Adipocyte (in vitro differentiated cells): Measurements from ENCODE around the gene ATG4A.
A peak's percentile ranks its signal among the peaks of the same experiment; 100 is the strongest.

Experiments
- DNase-seq: peaks from one replicate; pipeline ENCODE4 v3.0.0-alpha.2; 2015; ENCODE audit warnings: low read depth
- H3K27me3 ChIP-seq: replicated peaks from 2 replicates; pipeline ENCODE4 v1.7.0; 2013; ENCODE audit warnings: mild to moderate bottlenecking, low read length, moderate library complexity; ENCODE audit not compliant: control insufficient read depth, insufficient read depth
- H3K36me3 ChIP-seq: 2 replicates; pipeline ENCODE4 v1.7.0; 2013; ENCODE audit warnings: low read length, mild to moderate bottlenecking, moderate library complexity; ENCODE audit not compliant: control insufficient read depth, insufficient read depth, severe bottlenecking
- H3K4me1 ChIP-seq: 2 replicates; pipeline ENCODE4 v1.7.0; 2013; ENCODE audit warnings: mild to moderate bottlenecking, low read length, moderate library complexity; ENCODE audit not compliant: control insufficient read depth, insufficient read depth
- H3K4me3 ChIP-seq: 2 replicates; pipeline ENCODE4 v1.7.0; 2013; ENCODE audit warnings: mild to moderate bottlenecking, low read length, moderate library complexity
- H3K9ac ChIP-seq: 2 replicates; pipeline ENCODE4 v1.7.0; 2013; ENCODE audit warnings: mild to moderate bottlenecking, low read length, moderate library complexity
- H3K9me3 ChIP-seq: 2 replicates; pipeline ENCODE4 v1.7.0; 2013; ENCODE audit warnings: mild to moderate bottlenecking, low read length, moderate library complexity; ENCODE audit not compliant: control insufficient read depth

The ATG4A gene

GRCh38 chrX:108156082-108156481 is 64.5 kb downstream of the ATG4A start:
- no peak for DNase-seq
- no peaks in the 10 kb centered on the region for H3K9me3 ChIP-seq
- no peaks in the 10 kb centered on the region for H3K4me1 ChIP-seq
- H3K36me3 ChIP-seq = peaks cover 22% of the 10 kb centered on the region
- H3K9ac ChIP-seq = no peak overlapping the region
- H3K27me3 ChIP-seq = peaks cover 22% of the 10 kb centered on the region
- H3K4me3 ChIP-seq = no peak overlapping the region

DNA sequence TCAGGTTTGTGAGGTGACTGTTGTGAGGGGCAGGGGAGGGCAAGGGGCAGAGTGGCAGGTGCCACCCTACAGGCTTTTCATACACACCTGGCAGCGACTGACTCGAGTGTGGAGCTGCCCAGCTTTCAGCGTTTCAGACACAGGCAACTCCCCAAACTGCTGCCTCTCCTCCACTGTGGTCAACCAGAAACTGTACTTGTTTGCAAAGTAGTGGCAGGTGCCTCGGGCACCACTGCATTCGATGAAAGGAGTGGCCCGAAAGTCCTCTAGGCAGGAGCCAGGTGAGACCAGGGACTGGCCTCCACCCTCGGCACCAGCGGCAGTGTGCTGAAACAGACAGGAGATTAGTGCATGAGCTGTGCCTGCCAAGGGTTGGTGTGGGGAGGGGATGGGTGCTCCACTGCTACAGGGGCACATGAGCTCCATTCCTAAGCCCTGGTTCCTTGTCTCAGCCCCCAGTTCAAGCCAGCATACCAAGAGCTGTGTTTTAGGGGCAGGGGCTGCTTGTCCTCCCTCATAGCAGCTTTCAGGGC is 65.4 kb downstream of the ATG4A start:
- peaks cover 25% of the 10 kb centered on the region for H3K27me3 ChIP-seq
- H3K4me3 ChIP-seq = no peak overlapping the region
- no peak for DNase-seq
- H3K4me1 ChIP-seq = no peaks in the 10 kb centered on the region
- no peaks in the 10 kb centered on the region for H3K9me3 ChIP-seq
- H3K36me3 ChIP-seq = peaks cover 22% of the 10 kb centered on the region
- H3K9ac ChIP-seq = no peak overlapping the region

- no peak for DNase-seq
- H3K4me1 ChIP-seq = no peaks in the 10 kb centered on the region
- no peak overlapping the region for H3K4me3 ChIP-seq
- peaks cover 29% of the 10 kb centered on the region for H3K27me3 ChIP-seq
- peaks cover 22% of the 10 kb centered on the region for H3K36me3 ChIP-seq
- H3K9ac ChIP-seq = no peak overlapping the region
- no peaks in the 10 kb centered on the region for H3K9me3 ChIP-seq
These were observed 66.0 kb downstream of the ATG4A start for GRCh38 chrX:108157628-108158027.

GRCh38 chrX:108159028-108159670 is 67.6 kb downstream of the ATG4A start:
- Histone ChIP-seq H3K27me3 (peaks cover 37% of the 10 kb centered on the region), H3K4me3 (no peak overlapping the region), H3K4me1 (no peaks in the 10 kb centered on the region), H3K36me3 (peaks cover 10% of the 10 kb centered on the region), H3K9ac (no peak overlapping the region), H3K9me3 (no peaks in the 10 kb centered on the region)
- no peak for DNase-seq

DNA sequence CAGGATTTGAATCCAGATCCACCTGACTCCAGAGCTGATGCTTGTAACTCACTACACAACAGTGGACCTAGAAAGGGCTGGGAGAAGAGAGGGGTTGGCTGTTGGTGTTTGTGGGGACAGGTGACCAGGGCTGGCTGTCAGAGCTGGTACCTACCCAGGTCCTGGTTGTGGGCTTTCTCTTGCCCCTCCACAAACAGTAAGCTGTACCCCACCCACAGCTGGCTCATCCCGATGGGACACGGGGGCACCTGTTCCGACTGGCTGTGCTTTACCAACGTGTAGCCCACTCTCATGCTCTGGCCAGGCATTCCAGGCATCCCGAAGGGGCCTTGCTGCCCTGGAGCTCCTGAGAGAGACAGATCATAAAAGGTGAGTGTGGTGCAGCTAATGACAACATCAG is 68.7 kb downstream of the ATG4A start:
- Histone ChIP-seq H3K4me3 (no peak overlapping the region), H3K36me3 (no peaks in the 10 kb centered on the region), H3K9me3 (no peaks in the 10 kb centered on the region), H3K9ac (no peak overlapping the region), H3K27me3 (peaks cover 34% of the 10 kb centered on the region), H3K4me1 (peaks cover 6% of the 10 kb centered on the region)
- DNase-seq = no peak

DNA sequence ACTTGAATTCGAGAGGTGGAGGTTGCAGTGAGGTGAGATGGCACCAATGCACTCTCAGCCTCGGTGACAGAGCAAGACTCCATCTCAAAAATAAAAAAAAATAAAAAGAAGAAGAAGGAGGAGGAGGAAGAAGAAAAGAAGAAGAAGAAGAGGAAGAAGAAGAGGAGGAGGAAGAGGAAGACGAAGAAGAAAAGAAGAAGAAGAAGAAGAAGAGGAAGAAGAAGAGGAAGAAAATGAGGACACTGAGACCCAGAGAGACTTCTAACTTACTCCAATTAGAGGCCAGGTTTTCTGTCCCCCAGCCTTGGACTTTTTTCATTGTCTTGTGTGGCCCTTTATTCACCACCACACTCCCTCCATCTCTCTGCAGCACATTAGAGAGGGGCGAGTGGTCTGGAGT is 70.7 kb downstream of the ATG4A start:
- H3K9me3 ChIP-seq = no peaks in the 10 kb centered on the region
- H3K36me3 ChIP-seq = no peaks in the 10 kb centered on the region
- peaks cover 18% of the 10 kb centered on the region for H3K4me1 ChIP-seq
- no peak overlapping the region for H3K9ac ChIP-seq
- peaks cover 34% of the 10 kb centered on the region for H3K27me3 ChIP-seq
- no peak overlapping the region for H3K4me3 ChIP-seq
- DNase-seq = no peak

DNA sequence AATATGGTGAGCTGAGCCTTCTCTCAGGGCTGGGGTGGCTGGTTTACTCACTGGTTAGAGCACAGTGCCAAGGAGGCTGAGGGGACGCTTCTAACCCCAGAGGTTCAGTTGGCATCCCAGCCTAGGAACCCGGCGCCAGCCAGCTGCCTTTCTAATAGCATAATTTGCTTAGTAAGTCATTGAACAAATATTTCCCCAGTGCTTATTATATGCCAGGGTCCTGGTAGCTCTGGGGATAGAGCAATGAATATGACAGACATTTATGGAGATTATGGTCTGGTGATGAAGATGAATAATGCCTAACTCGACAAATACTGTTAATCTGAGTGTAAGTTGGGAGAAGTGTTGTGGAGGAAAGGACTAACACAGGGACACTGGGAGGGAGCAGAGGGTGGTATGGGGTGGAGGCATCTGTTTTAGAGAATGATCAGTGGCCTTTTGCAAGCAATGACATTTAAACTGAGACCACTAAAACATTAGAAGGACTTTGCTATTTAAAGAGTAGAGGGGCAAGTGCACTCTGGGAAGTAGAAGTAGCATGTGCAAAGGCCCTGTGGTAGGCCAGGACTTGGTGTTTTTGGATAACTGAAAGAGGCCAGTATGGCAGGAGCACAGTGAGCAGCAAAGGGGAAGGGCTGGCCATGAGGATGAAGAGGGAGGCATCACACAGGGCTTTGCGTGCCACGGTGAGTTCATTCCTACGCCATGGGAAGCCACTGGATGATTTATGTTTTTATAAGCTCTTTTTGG is 71.9 kb downstream of the ATG4A start:
- peaks cover 30% of the 10 kb centered on the region for H3K27me3 ChIP-seq
- H3K4me3 ChIP-seq = no peak overlapping the region
- DNase-seq = no peak
- H3K4me1 ChIP-seq = peaks cover 24% of the 10 kb centered on the region
- no peaks in the 10 kb centered on the region for H3K36me3 ChIP-seq
- H3K9me3 ChIP-seq = no peaks in the 10 kb centered on the region
- H3K9ac ChIP-seq = no peak overlapping the region

DNA sequence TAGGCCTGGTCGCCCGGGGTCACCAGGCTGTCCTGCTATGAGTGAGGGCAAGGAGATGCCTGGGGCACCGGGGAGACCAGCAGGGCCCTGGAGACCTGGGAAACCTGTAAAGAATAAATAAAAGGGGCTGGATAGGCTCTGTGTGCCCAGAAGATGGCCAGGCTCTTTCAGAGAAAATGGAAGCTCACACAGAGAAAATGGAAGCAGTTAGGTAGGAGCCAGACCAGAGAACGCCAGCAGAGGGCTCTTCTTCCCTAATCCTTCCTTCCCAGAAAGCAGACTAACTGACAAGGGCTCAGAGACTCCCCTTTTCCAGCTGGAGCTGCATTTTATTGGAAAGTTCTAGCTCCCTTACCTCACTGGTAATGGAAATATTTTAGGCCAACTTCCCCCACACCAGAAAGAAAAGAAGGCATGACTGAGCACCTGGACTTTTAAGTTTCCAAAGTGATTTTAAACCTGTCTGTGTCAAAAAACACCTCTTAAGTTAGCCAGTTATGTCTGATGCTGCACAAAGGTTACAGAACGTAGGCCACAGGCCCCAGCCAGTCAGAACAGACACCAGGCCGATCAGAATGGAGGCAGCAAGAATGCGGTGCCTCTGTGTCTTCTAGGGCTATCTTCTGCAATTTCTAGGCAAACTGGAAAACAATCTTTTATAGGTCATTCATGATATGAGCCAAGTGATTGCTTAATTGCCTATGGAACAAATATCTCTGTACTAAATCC is 74.0 kb downstream of the ATG4A start:
- Histone ChIP-seq H3K36me3 (no peaks in the 10 kb centered on the region), H3K27me3 (peaks cover 26% of the 10 kb centered on the region), H3K4me1 (peaks cover 35% of the 10 kb centered on the region), H3K9ac (peak overlapping the region; percentile 64), H3K4me3 (no peak overlapping the region), H3K9me3 (peaks cover 2% of the 10 kb centered on the region)
- DNase-seq = peak; percentile 45

DNA sequence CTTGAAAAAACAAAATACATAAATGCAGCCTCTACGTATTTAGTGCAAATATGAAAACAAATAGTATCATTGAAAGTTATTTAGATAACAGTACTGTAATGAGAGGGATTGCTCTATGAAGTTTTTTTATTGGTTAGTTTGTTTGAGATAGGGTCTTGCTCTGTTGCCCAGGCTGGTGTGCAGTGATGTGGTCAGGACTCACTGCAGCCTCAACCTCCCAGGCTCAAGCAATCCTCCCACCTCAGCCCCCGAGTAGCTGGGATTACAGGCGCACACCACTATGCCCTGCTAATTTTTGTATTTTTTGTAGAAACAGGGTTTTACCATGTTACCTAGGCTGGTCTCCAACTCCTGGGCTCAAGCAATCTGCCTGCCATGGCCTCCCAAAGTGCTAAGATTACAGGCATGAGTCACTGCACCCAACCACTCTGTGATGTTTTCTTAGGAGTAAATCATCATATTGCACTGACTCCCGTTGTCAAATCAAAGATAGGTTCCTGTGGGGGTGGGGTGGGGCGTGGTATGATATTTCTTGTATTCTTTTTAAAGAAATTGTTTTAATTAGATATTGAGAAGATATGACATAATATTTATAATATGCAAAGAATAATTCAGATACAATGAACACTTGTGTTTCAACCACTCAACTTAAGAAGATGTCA is 75.8 kb downstream of the ATG4A start:
- peaks cover 20% of the 10 kb centered on the region for H3K27me3 ChIP-seq
- H3K9me3 ChIP-seq = peaks cover 8% of the 10 kb centered on the region
- H3K36me3 ChIP-seq = no peaks in the 10 kb centered on the region
- DNase-seq = peak; percentile 39
- no peak overlapping the region for H3K9ac ChIP-seq
- no peak overlapping the region for H3K4me3 ChIP-seq
- H3K4me1 ChIP-seq = peaks cover 35% of the 10 kb centered on the region

- peaks cover 8% of the 10 kb centered on the region for H3K9me3 ChIP-seq
These were observed 77.6 kb downstream of the ATG4A start for GRCh38 chrX:108168961-108169740.

More at GRCh38 chrX:108168961-108169740, 77.6 kb downstream of the ATG4A start:
- Histone ChIP-seq H3K4me1 (peaks cover 35% of the 10 kb centered on the region), H3K9ac (no peak overlapping the region), H3K27me3 (peaks cover 17% of the 10 kb centered on the region), H3K4me3 (no peak overlapping the region), H3K36me3 (no peaks in the 10 kb centered on the region)
- no peak for DNase-seq
